Measurements from ENCODE around the gene TMPRSS4.

GRCh38 chr11:118065384-118065783 lies 11.5 kb upstream of the TMPRSS4 start:
- TF ChIP-seq CTCF (IDR thresholded peaks at IDR 0.05; ENCODE audit: low read depth, low read length) (no peak), EZH2phosphoT487 (IDR thresholded peaks at IDR 0.05; ENCODE audit: low read depth) (no peak)

Measured in OCI-LY3 (cell line).